ENCODE results near the gene FGF1. TPM values are rescaled to one million over a fixed set of nuclear protein-coding genes. Genes with fewer than 3 reads are reported as not detected.

The FGF1 gene
- total and polyA plus RNA-seq, 2 donors (not counting 3 experiments of a cell fraction or from before 2014, with no cell fraction given), result not detected

DNA sequence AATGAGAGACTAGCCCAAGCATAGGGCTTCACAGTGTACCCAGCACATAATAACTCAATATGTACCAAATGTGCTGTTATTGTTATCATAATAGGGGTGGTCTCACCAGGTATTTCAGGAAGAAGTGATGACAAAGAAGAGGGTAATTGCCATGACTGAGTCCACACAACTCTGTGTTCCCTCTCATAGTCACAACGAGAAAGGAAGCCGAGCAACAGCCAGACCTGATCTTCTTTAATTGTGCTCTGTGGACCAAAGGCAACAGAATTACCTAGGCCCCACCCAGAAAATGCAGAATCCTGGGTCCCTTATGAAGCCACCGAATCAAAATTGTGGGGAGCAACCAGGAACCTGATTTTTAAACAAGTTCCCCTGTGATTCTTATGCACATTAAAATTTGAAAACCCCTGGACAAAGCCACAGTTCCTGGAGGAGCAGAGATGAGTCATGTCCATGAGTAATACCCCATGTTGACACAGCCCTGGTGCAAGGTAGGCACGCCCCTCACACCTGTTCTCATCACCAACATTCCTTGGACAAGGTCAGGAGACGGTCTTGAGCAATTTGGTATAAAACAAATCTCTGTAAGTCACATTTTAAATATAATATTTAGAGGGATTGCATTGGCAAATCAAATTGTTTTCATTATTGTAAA, 5.2 kb downstream of the FGF1 start:
- Histone ChIP-seq H3K9ac (replicated peaks; ENCODE audit: extremely low read depth, insufficient read depth, low read length) (no peak overlapping the region), H3K4me1 (ENCODE audit: control insufficient read depth, extremely low read depth, insufficient read depth, low read length) (peaks cover 7% of the 10 kb centered on the region), H2AFZ (ENCODE audit: low read depth, low read length) (no peak overlapping the region), H3K27me3 (ENCODE audit: control insufficient read depth in 2 of 2, insufficient read depth in 2 of 2, low read length in 2 of 2) (peaks cover 16 to 21% of the 10 kb centered on the region in 2 experiments), H3K9me3 (replicated peaks; ENCODE audit: control insufficient read depth, insufficient read depth, low read length) (no peaks in the 10 kb centered on the region), H3K27ac (ENCODE audit: insufficient read depth, low read depth, low read length) (no peak overlapping the region), H3K4me2 (ENCODE audit: insufficient read depth, low read length) (no peak overlapping the region), H4K20me1 (replicated peaks; ENCODE audit: control insufficient read depth, extremely low read depth, insufficient read depth, low read length) (no peaks in the 10 kb centered on the region), H3K4me3 (replicated peaks in 1 of 3; ENCODE audit: insufficient read depth in 1 of 3, low read depth in 1 of 3, low read length in 3 of 3) (no peak overlapping the region), H3K36me3 (ENCODE audit: control insufficient read depth in 2 of 2, extremely low read depth in 1 of 2, insufficient read depth in 2 of 2, low read length in 2 of 2) (no peaks in the 10 kb centered on the region), H3K9me1 (replicated peaks; ENCODE audit: control insufficient read depth, extremely low read depth, insufficient read depth, low read length) (no peaks in the 10 kb centered on the region), H3K79me2 (ENCODE audit: control insufficient read depth, insufficient read depth, low read length) (no peaks in the 10 kb centered on the region)
- ChIA-PET CTCF (interaction anchor here (1.2 kb wide), 1 partner anchor 25 kb away, joined by 6 read pairs; no protein-coding TSS in a partner anchor), POLR2A (no interaction called here)
- dilution Hi-C loops (cut with MboI; ENCODE audit: extremely low pct_ligation_motif_present, low sequenced_read_pairs) (no loop called here), intact Hi-C loops (cut with micrococcal nuclease) (no loop called here)
- DNase-seq (ENCODE audit: low read depth, low spot score) (no peak), FAIRE-seq (no peak)
- TF ChIP-seq GATA2 (IDR thresholded peaks at IDR 0.05; ENCODE audit: insufficient read depth, insufficient read length, low read depth, low read length) (no peak), JUN (IDR thresholded peaks at IDR 0.05; ENCODE audit: borderline replicate concordance, insufficient read depth, insufficient read length, low read depth) (peak; percentile 42), EZH2 (IDR thresholded peaks at IDR 0.05; ENCODE audit: borderline replicate concordance, low read depth, low read length, severe bottlenecking) (no peak), FOS (IDR thresholded peaks at IDR 0.05; ENCODE audit: borderline replicate concordance, insufficient read depth, low read length) (peak; percentile 69)
- TF ChIP-seq, protein P1, sequence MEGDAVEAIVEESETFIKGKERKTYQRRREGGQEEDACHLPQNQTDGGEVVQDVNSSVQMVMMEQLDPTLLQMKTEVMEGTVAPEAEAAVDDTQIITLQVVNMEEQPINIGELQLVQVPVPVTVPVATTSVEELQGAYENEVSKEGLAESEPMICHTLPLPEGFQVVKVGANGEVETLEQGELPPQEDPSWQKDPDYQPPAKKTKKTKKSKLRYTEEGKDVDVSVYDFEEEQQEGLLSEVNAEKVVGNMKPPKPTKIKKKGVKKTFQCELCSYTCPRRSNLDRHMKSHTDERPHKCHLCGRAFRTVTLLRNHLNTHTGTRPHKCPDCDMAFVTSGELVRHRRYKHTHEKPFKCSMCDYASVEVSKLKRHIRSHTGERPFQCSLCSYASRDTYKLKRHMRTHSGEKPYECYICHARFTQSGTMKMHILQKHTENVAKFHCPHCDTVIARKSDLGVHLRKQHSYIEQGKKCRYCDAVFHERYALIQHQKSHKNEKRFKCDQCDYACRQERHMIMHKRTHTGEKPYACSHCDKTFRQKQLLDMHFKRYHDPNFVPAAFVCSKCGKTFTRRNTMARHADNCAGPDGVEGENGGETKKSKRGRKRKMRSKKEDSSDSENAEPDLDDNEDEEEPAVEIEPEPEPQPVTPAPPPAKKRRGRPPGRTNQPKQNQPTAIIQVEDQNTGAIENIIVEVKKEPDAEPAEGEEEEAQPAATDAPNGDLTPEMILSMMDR (IDR thresholded peaks at IDR 0.05; ENCODE audit: extremely low read depth in 1 of 2, insufficient read depth in 1 of 2, low read depth in 1 of 2, low read length in 2 of 2), result no peak
- TF ChIP-seq, protein P2, sequence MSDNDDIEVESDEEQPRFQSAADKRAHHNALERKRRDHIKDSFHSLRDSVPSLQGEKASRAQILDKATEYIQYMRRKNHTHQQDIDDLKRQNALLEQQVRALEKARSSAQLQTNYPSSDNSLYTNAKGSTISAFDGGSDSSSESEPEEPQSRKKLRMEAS (IDR thresholded peaks at IDR 0.05; ENCODE audit: insufficient read depth, insufficient read length), result no peak
- BruUV-seq (replicated peaks), result no TSS peak

Data from endothelial cell of umbilical vein (primary cell).